Smooth muscle cell (in vitro differentiated cells): ENCODE data around the gene CELSR1. TPM values are rescaled to one million over a fixed set of nuclear protein-coding genes. Genes with fewer than 3 reads are reported as not detected.

ENCODE experiments used
- DNase-seq: peaks from one replicate; lab custom pipeline; 2025; ENCODE audit not compliant: unreplicated experiment; lab: John Stamatoyannopoulos, UW
- H2AFZ ChIP-seq: fragments of 200-600 bp; sonication (generic); 2 replicates; pipeline ENCODE4 v1.6.0; 2016; ENCODE audit warnings: antibody characterized with exemption, low read depth, mild to moderate bottlenecking
- H3F3A ChIP-seq: fragments of 200-600 bp; sonication (generic); 2 replicates; pipeline ENCODE4 v1.6.0; 2017; ENCODE audit warnings: antibody characterized with exemption, low read depth
- H3K27ac ChIP-seq: fragments of 200-600 bp; sonication (generic); 2 replicates; pipeline ENCODE4 v1.5.1; 2016; ENCODE audit warnings: low read depth, mild to moderate bottlenecking
- H3K27me3 ChIP-seq: fragments of 200-600 bp; sonication (generic); 2 replicates; pipeline ENCODE4 v1.6.1; 2016; ENCODE audit warnings: low read depth, mild to moderate bottlenecking
- H3K36me3 ChIP-seq: fragments of 200-600 bp; sonication (generic); 2 replicates; pipeline ENCODE4 v1.5.1; 2016; ENCODE audit warnings: low read depth
- H3K4me1 ChIP-seq: fragments of 200-600 bp; sonication (generic); 2 replicates; pipeline ENCODE4 v1.5.1; 2016; ENCODE audit warnings: low read depth
- H3K4me2 ChIP-seq: fragments of 200-600 bp; sonication (generic); 2 replicates; pipeline ENCODE4 v1.6.0; 2016; ENCODE audit warnings: mild to moderate bottlenecking
- H3K4me3 ChIP-seq: fragments of 200-600 bp; sonication (generic); 2 replicates; pipeline ENCODE4 v1.5.1; 2016; ENCODE audit warnings: mild to moderate bottlenecking
- H3K79me2 ChIP-seq: fragments of 200-600 bp; sonication (generic); 2 replicates; pipeline ENCODE4 v1.6.0; 2016; ENCODE audit warnings: low read depth, mild to moderate bottlenecking
- H3K9ac ChIP-seq: fragments of 200-600 bp; sonication (generic); 2 replicates; pipeline ENCODE4 v1.6.0; 2016; ENCODE audit warnings: low read depth
- H3K9me3 ChIP-seq: fragments of 200-600 bp; sonication (generic); replicated peaks from 2 replicates; pipeline ENCODE4 v1.5.1; 2016; ENCODE audit warnings: low read depth
- H4K20me1 ChIP-seq: fragments of 200-600 bp; sonication (generic); 2 replicates; pipeline ENCODE4 v1.6.0; 2016; ENCODE audit warnings: low read depth
- CTCF ChIP-seq: fragments of 200-600 bp; sonication (generic); IDR thresholded peaks from 2 replicates; pipeline ENCODE4 v1.5.1; 2017; ENCODE audit warnings: borderline replicate concordance, mild to moderate bottlenecking, antibody characterized with exemption; ENCODE audit not compliant: insufficient read depth, poor library complexity, severe bottlenecking
- WGBS: methylation state at CpG from one replicate; pipeline ENCODE4 v1.1.7; 2016; ENCODE audit warnings: low lambda C conversion rate; 5-methylcytosine and 5-hydroxymethylcytosine counted together
- polyA plus RNA-seq: library from polyadenylated mRNA; unstranded; fragments of >200 nt; fragmentation: Nextera tagmentation; extraction: Ambion mirVana; gene quantifications from 2 replicates; pipeline ENCODE4 v1.2.1, GENCODE V29; 2016
- total RNA-seq: library from RNA; depleted of rRNA; stranded (reverse); fragments of >200 nt; gene quantifications from 2 replicates; pipeline ENCODE4 v1.2.3, GENCODE V29; 2014

Gene CELSR1
- total and polyA plus RNA-seq, 2 experiments from 2014 or later, result 3.6 to 15.2 TPM

DNA sequence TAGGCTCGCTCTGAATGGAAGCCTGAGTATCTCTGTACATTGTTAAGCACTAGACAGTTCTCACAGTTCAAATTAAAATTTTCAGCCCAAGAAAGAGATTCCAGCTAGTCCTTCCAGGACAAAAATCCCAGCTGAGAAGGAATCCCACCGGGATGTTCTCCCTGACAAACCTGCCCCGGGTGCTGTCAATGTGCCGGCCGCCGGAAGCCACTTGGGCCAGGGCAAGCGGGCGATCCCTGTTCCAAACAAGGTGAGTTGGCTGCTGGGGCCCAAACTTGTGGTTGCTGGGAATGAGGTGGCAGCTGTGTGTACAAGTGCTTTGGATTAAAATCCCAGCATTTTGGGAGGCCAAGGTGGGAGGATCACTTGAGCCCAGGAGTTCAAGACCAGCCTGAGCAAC lies 225.4 kb downstream of the CELSR1 start:
- Histone ChIP-seq H3K27ac (no peak overlapping the region), H3K9ac (no peak overlapping the region), H3F3A (no peaks in the 10 kb centered on the region), H3K9me3 (no peaks in the 10 kb centered on the region), H2AFZ (no peak overlapping the region), H3K36me3 (no peaks in the 10 kb centered on the region), H3K4me2 (no peak overlapping the region), H3K79me2 (peaks cover 12% of the 10 kb centered on the region), H4K20me1 (no peaks in the 10 kb centered on the region), H3K4me3 (no peak overlapping the region), H3K27me3 (no peaks in the 10 kb centered on the region), H3K4me1 (no peaks in the 10 kb centered on the region)
- WGBS, result 97% methylated on average over 8 of the region's 8 CpGs
- no peak for TF ChIP-seq CTCF
- no peak for DNase-seq

Other genes starting within 250 kb of the CELSR1 start
- gene GTSE1, start 240.8 kb downstream of the CELSR1 start, total RNA-seq, result 2.7 and 3.6 TPM in 2 replicates
- 6.8 and 9.3 TPM in 2 replicates for gene GTSE1, start 240.8 kb downstream of the CELSR1 start, polyA plus RNA-seq
- gene TRMU, start 201.9 kb downstream of the CELSR1 start, total RNA-seq, result 15.8 and 17.3 TPM in 2 replicates
- gene TRMU, start 201.9 kb downstream of the CELSR1 start, polyA plus RNA-seq, result 20.5 and 33.7 TPM in 2 replicates
- gene GRAMD4, start 82.8 kb upstream of the CELSR1 start, total RNA-seq, result 7.5 and 16.6 TPM in 2 replicates
- gene GRAMD4, start 82.8 kb upstream of the CELSR1 start, polyA plus RNA-seq, result 14.5 and 15.5 TPM in 2 replicates
- gene CERK, start 200.6 kb upstream of the CELSR1 start, total RNA-seq, result 25.4 and 30.7 TPM in 2 replicates
- gene CERK, start 200.6 kb upstream of the CELSR1 start, polyA plus RNA-seq, result 23.3 and 25.6 TPM in 2 replicates
- 7.2 and 12.5 TPM in 2 replicates for gene TBC1D22A, start 225.0 kb upstream of the CELSR1 start, total RNA-seq
- gene TBC1D22A, start 225.0 kb upstream of the CELSR1 start, polyA plus RNA-seq, result 14.4 and 19.2 TPM in 2 replicates